GM12892 (cell line): Measurements from ENCODE around the gene CORO2A.

Experiments
- POLR2A ChIP-seq: IDR thresholded peaks from 2 replicates; pipeline ENCODE4 v1.6.1; 2011; ENCODE audit warnings: low read depth, low read length, control low read depth
- POLR2AphosphoS5 ChIP-seq: IDR thresholded peaks from 2 replicates; pipeline ENCODE4 v1.6.1; 2011; ENCODE audit warnings: low read depth, low read length, control low read depth

DNA sequence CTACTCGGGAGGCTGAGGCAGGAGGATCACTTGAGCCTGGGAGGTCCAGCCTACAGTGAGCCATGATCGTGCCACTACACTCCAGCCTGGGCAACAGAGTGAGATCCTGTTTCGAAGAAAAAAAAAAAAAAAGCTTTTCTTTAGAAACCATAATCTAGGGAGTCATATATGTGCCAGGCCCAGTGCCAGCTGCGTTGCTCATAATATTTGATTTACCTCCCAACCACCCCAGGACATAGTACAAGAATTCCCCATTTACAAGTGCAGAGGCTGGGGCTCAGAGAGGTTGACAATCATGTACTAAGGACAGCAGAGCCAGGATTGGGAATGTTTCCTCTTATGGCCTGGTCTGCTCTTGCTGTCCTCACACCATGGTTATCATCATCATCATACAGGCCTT lies 48.4 kb downstream of the CORO2A start:
- TF ChIP-seq POLR2A (no peak), POLR2AphosphoS5 (no peak)
